ENCODE results near the gene ZNF598. TPM values are rescaled to one million over a fixed set of nuclear protein-coding genes. Genes with fewer than 3 reads are reported as not detected.
A peak's percentile ranks its signal among the peaks of the same experiment; 100 is the strongest.

The ZNF598 gene
- total RNA-seq, 6 donors from 2014 or later, result 20.1 to 62.8 (median 41.7) TPM

DNA sequence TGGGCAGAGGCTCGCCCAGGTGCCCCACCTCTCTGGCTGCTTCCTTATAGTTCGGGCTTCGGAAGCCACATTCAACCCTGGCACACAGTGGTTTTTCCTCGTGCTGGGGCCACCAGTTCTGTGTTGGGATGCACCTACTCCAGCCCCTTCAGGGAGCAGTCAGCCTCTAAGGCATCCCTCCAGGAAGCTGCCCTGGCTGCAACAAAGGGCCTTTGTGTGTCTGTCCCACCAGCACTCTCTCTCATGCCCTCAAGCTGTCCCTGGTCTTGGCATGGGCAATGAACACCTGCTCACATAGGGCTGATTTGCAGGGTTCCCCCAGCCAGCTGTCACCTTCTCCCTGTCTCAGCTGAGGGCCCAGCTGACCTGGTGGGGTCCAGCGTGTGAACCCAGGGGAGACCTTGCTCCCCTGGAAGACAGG lies 27.6 kb downstream of the ZNF598 start:
- no peak overlapping the region for H3K4me3 ChIP-seq
- WGBS, 2 donors, result 38 to 76% methylated on average over 1 to 5 of the region's 5 CpGs

DNA sequence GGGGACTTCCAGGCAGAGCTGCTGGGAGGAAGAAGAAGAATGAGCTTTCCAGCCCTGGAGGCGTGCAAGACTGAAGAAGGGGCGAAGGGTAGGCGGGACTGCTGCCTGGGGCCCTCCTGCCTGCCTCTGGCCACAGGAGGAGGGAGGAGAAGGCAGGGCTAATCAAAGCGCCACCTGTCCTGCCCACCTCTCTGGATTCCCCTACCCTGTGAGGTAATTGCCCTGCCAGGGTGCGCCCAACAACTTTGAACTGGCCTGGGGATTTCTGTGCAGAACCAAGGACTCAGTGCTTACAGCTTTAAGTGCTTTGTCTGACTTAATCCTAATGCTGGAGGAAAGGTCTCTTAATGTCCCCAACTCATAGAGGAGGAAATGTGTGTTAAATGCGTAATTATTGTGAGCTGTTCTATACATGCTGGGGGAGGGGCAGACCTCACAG lies 28.2 kb downstream of the ZNF598 start, which contains the start of gene NOXO1:
Gene NOXO1, minus strand, starts transcription at position 72 of the 439 bp plus-strand sequence. CDS start 290 bp downstream, outside the sequence.
- no peaks in the 10 kb centered on the region for H3K9me3 ChIP-seq
- H3K36me3 ChIP-seq, result peaks cover 3 to 36% (median 34%) of the 10 kb centered on the region in 4 donors
- TF ChIP-seq, protein P1, sequence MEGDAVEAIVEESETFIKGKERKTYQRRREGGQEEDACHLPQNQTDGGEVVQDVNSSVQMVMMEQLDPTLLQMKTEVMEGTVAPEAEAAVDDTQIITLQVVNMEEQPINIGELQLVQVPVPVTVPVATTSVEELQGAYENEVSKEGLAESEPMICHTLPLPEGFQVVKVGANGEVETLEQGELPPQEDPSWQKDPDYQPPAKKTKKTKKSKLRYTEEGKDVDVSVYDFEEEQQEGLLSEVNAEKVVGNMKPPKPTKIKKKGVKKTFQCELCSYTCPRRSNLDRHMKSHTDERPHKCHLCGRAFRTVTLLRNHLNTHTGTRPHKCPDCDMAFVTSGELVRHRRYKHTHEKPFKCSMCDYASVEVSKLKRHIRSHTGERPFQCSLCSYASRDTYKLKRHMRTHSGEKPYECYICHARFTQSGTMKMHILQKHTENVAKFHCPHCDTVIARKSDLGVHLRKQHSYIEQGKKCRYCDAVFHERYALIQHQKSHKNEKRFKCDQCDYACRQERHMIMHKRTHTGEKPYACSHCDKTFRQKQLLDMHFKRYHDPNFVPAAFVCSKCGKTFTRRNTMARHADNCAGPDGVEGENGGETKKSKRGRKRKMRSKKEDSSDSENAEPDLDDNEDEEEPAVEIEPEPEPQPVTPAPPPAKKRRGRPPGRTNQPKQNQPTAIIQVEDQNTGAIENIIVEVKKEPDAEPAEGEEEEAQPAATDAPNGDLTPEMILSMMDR (IDR thresholded peaks at IDR 0.05), result no peak
- TF ChIP-seq POLR2A (IDR thresholded peaks at IDR 0.05), result no peak
- TF ChIP-seq EP300 (IDR thresholded peaks at IDR 0.05), result no peak
- TF ChIP-seq POLR2AphosphoS5 (IDR thresholded peaks at IDR 0.05), result no peak
- H3K4me1 ChIP-seq, result peaks cover 15 to 57% (median 28%) of the 10 kb centered on the region in 4 donors
- peak within 1 kb of the TSS in 1 of 4 donors; percentile 79 for H3K27ac ChIP-seq
- DNase-seq (peak in 1 of 2 donors; percentile 35), ATAC-seq (ENCODE audit: low FRiP score in 2 of 2) (no peak)
- H3K4me3 ChIP-seq, result peak within 1 kb of the TSS in 3 of 4 donors; percentile 44 to 55 (median 54)
- peaks cover 0 to 24% (median 10%) of the 10 kb centered on the region in 4 donors for H3K27me3 ChIP-seq
- 33% methylated on average over 2 to 6 of the region's 6 CpGs for WGBS, 2 donors

More for the DNA sequence above, 27.6 kb downstream of the ZNF598 start:
- no peak for DNase-seq
- ATAC-seq (ENCODE audit: low FRiP score in 2 of 2), result no peak
- TF ChIP-seq POLR2A (IDR thresholded peaks at IDR 0.05) (no peak), POLR2AphosphoS5 (IDR thresholded peaks at IDR 0.05) (no peak), EP300 (IDR thresholded peaks at IDR 0.05) (no peak)
- TF ChIP-seq, protein P1 (IDR thresholded peaks at IDR 0.05), result no peak
- peaks cover 15 to 57% (median 28%) of the 10 kb centered on the region in 4 donors for H3K4me1 ChIP-seq
- H3K27me3 ChIP-seq, result peaks cover 0 to 24% (median 10%) of the 10 kb centered on the region in 4 donors
- H3K27ac ChIP-seq, result no peak overlapping the region
- no peaks in the 10 kb centered on the region for H3K9me3 ChIP-seq
- H3K36me3 ChIP-seq, result peaks cover 3 to 34% (median 33%) of the 10 kb centered on the region in 4 donors

DNA sequence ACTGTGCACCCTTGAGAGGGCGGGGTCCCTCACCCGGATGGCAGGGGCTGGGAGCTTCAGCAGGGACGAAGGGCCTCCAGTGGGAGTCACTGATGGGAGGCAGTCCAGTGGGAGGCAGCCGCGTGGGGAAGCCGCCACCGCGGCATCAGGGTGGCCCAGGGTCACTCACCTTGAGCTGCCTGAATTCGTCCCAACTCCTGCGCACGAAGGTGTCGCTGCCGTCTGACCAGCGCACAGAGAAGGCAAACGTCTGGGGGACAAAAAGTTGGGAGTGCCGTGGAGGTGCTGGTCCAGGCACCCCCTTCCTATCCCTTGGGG lies 28.9 kb downstream of the ZNF598 start:
- Histone ChIP-seq H3K27me3 (peaks cover 0 to 24% (median 10%) of the 10 kb centered on the region in 4 donors), H3K4me3 (no peak overlapping the region), H3K4me1 (peaks cover 15 to 57% (median 28%) of the 10 kb centered on the region in 4 donors), H3K9me3 (no peaks in the 10 kb centered on the region), H3K27ac (no peak overlapping the region), H3K36me3 (peaks cover 9 to 36% (median 34%) of the 10 kb centered on the region in 4 donors)
- ATAC-seq (ENCODE audit: low FRiP score in 2 of 2) (no peak), DNase-seq (peak in 1 of 2 donors; percentile 71)
- TF ChIP-seq, protein P1 (IDR thresholded peaks at IDR 0.05), result no peak
- TF ChIP-seq POLR2A (IDR thresholded peaks at IDR 0.05) (no peak), POLR2AphosphoS5 (IDR thresholded peaks at IDR 0.05) (no peak), EP300 (IDR thresholded peaks at IDR 0.05) (no peak)
- WGBS, 2 donors, result 30% methylated on average over 15 of the region's 16 CpGs; no CpG with 5 or more reads in 1 of the 2 donors

DNA sequence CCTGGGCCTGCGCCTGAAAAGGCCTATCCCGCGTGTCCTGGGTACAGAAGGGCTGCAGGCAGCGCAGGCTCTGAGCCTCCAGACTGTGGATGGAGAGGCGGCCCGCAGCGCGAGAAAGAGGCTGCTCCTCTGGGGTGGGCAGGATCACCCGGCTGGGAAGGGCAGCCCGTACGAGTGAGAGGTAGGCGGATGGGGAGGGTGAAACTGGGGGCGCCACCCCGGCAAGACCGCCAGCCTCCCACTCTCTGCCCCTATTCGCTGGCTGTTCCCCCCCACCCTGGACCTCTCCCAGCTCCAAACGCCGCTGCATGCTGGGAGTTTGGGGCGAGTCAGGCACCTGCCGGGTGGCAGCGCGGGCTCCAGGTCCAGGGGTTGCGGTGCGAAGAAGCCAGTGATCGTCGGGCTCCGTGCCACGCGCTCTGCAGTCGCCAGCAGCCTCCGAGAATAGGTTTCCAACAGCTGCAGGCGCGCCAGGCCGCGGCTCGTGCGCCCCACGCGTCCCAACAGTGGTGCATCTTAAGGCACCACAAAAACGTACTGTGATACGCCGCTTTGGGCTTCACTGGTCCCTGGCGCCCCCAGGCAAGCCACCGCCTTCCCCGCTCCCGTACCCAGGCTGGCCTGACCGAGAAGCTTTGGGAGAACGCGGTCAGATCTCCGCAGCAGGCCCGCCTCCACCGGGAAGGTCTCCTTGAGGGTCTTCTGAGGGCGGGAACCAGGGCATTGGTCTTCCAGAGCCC lies 29.4 kb downstream of the ZNF598 start:
- WGBS, 2 donors, result 8 to 23% methylated on average over 5 to 51 of the region's 53 CpGs
- Histone ChIP-seq H3K9me3 (no peaks in the 10 kb centered on the region), H3K4me3 (peak overlapping the region in 3 of 4 donors; percentile 44 to 55 (median 54)), H3K4me1 (peaks cover 13 to 54% (median 25%) of the 10 kb centered on the region in 4 donors), H3K27ac (peak overlapping the region; percentile 70 to 79 (median 76)), H3K36me3 (peaks cover 14 to 39% (median 36%) of the 10 kb centered on the region in 4 donors), H3K27me3 (peaks cover 0 to 24% (median 10%) of the 10 kb centered on the region in 4 donors)
- DNase-seq, result peak in 1 of 2 donors; percentile 88
- no peak for ATAC-seq (ENCODE audit: low FRiP score in 2 of 2)
- no peak for TF ChIP-seq POLR2AphosphoS5 (IDR thresholded peaks at IDR 0.05)
- no peak for TF ChIP-seq POLR2A (IDR thresholded peaks at IDR 0.05)
- TF ChIP-seq, protein P1 (IDR thresholded peaks at IDR 0.05), result no peak
- TF ChIP-seq EP300 (IDR thresholded peaks at IDR 0.05), result no peak

Data from upper lobe of left lung (tissue), 6 donors.